IPS-11a (cell line): ENCODE measurements around the gene PARD3.
"Not testable (repeated sequence)": the region's sequence is repeated elsewhere in the genome, so short reads cannot be mapped to it uniquely, and the experiment has no call there.

Experiments
- H3K4me3 ChIP-seq: one replicate; pipeline ENCODE4 v1.5.1; 2013; ENCODE audit warnings: low read depth, low read length, control low read depth

PARD3 gene

GRCh38 chr10:34745244-34745643, 69.9 kb downstream of the PARD3 start:
- no peak overlapping the region for H3K4me3 ChIP-seq

- H3K4me3 ChIP-seq = no peak overlapping the region
Measured at GRCh38 chr10:34744590-34744989, 70.5 kb downstream of the PARD3 start.

- no peak overlapping the region for H3K4me3 ChIP-seq
Measured at GRCh38 chr10:34743814-34744213, 71.3 kb downstream of the PARD3 start.

GRCh38 chr10:34742456-34742855, 72.6 kb downstream of the PARD3 start:
- no peak overlapping the region for H3K4me3 ChIP-seq

GRCh38 chr10:34741087-34741486, 74.0 kb downstream of the PARD3 start:
- H3K4me3 ChIP-seq = not testable (repeated sequence)

GRCh38 chr10:34740321-34740720, 74.8 kb downstream of the PARD3 start:
- no peak overlapping the region for H3K4me3 ChIP-seq

GRCh38 chr10:34739915-34740314, 75.2 kb downstream of the PARD3 start:
- no peak overlapping the region for H3K4me3 ChIP-seq

GRCh38 chr10:34737772-34738169, 77.3 kb downstream of the PARD3 start:
- H3K4me3 ChIP-seq = no peak overlapping the region

GRCh38 chr10:34736976-34737771, 77.9 kb downstream of the PARD3 start:
- no peak overlapping the region for H3K4me3 ChIP-seq

- H3K4me3 ChIP-seq = no peak overlapping the region
Measured at GRCh38 chr10:34734918-34735317, 80.2 kb downstream of the PARD3 start.

- H3K4me3 ChIP-seq = no peak overlapping the region
Measured at GRCh38 chr10:34732926-34733325, 82.2 kb downstream of the PARD3 start.

GRCh38 chr10:34731885-34732701, 83.0 kb downstream of the PARD3 start:
- H3K4me3 ChIP-seq = no peak overlapping the region

- H3K4me3 ChIP-seq = no peak overlapping the region
Measured at GRCh38 chr10:34731213-34731612, 83.9 kb downstream of the PARD3 start.

GRCh38 chr10:34730726-34731125, 84.4 kb downstream of the PARD3 start:
- no peak overlapping the region for H3K4me3 ChIP-seq

- no peak overlapping the region for H3K4me3 ChIP-seq
Measured at GRCh38 chr10:34729619-34730018, 85.5 kb downstream of the PARD3 start.

- H3K4me3 ChIP-seq = no peak overlapping the region
Measured at GRCh38 chr10:34728361-34728760, 86.7 kb downstream of the PARD3 start.

GRCh38 chr10:34727595-34728033, 87.5 kb downstream of the PARD3 start:
- H3K4me3 ChIP-seq = no peak overlapping the region

- no peak overlapping the region for H3K4me3 ChIP-seq
Measured at GRCh38 chr10:34726862-34727261, 88.2 kb downstream of the PARD3 start.

GRCh38 chr10:34723750-34724149, 91.3 kb downstream of the PARD3 start:
- H3K4me3 ChIP-seq = no peak overlapping the region

- no peak overlapping the region for H3K4me3 ChIP-seq
Measured at GRCh38 chr10:34722404-34722803, 92.7 kb downstream of the PARD3 start.

- H3K4me3 ChIP-seq = no peak overlapping the region
Measured at GRCh38 chr10:34721208-34721840, 93.8 kb downstream of the PARD3 start.

- H3K4me3 ChIP-seq = no peak overlapping the region
Measured at GRCh38 chr10:34719746-34720145, 95.3 kb downstream of the PARD3 start.
